IPS-18c (cell line): ENCODE data around the gene TP63.

Experiments used
- H3K4me3 ChIP-seq: 2 replicates; pipeline ENCODE4 v1.7.0; 2013; ENCODE audit warnings: low read depth, mild to moderate bottlenecking, low read length, moderate library complexity; ENCODE audit not compliant: insufficient read depth
- H3K9me3 ChIP-seq: one replicate; pipeline ENCODE4 v1.6.1; 2013; ENCODE audit warnings: mild to moderate bottlenecking, low read length, moderate library complexity; ENCODE audit not compliant: control insufficient read depth, insufficient read depth

TP63 gene

DNA sequence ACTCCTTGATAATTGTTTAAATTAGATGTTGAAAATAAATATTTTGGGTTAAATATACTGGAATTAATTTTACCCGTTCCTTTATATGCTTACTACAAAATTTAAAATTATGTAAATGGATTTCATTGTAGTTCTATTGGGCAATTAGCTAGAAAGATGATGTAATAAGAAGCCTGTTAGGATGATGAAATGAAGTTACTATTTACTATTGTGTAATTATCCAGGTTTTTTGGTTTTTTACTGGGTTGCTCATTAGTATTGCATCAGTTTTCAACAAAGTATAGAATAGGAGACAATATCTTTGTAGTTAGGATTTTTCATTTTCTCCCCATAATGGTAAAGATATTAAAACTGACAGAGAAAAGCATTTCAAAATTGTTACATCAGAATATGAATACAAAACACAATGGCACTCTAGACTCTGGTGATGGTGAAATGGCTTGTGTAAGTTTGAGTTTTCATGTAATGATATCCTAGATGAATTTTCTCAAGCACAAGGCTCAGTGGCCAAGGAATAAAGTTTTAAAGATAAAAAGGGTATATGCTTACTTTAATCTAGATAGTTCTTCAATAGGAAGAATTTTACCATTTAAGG lies 267.5 kb downstream of the TP63 start:
- H3K9me3 ChIP-seq = no peaks in the 10 kb centered on the region
- no peak overlapping the region for H3K4me3 ChIP-seq

- Histone ChIP-seq H3K4me3 (no peak overlapping the region), H3K9me3 (no peaks in the 10 kb centered on the region)
Measured at GRCh38 chr3:189899186-189899585, 268.0 kb downstream of the TP63 start.

- Histone ChIP-seq H3K4me3 (no peak overlapping the region), H3K9me3 (no peaks in the 10 kb centered on the region)
Measured at GRCh38 chr3:189900578-189900977, 269.4 kb downstream of the TP63 start.

GRCh38 chr3:189901481-189901880 lies 270.3 kb downstream of the TP63 start:
- H3K9me3 ChIP-seq = no peaks in the 10 kb centered on the region
- no peak overlapping the region for H3K4me3 ChIP-seq

GRCh38 chr3:189902230-189903186 lies 271.3 kb downstream of the TP63 start:
- Histone ChIP-seq H3K9me3 (no peaks in the 10 kb centered on the region), H3K4me3 (no peak overlapping the region)

DNA sequence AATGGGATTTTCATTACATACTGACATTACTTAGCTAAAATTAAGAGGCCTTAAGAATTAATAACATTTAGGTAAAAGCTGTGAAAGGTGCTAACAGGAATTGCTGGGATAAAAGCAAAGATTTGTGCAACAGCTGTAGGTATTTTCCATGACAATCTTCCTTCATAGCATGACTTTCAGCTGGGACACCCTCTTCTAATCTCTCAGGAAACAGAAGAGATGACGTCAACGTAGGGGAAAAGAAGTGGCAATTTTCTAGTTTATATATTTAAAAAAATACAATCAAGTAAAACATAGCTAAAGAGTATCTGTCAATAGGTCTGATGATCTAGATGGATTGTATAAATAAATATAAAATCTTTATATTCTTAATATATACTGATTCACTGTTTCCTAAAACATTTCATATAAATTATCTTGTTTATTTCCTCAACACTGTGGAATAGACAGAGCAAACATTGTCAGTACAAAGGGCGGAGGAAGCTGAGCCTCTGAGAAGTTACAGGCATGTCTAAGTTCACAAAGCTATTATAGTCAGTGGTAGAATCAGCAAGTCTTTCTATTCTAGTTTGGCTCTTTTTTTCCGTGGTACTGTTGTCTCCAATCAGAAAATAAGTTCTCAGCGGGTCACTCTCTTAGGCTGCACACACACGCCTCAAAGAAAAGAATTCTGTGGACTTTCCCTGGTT lies 272.5 kb downstream of the TP63 start:
- H3K4me3 ChIP-seq = no peak overlapping the region
- H3K9me3 ChIP-seq = no peaks in the 10 kb centered on the region

DNA sequence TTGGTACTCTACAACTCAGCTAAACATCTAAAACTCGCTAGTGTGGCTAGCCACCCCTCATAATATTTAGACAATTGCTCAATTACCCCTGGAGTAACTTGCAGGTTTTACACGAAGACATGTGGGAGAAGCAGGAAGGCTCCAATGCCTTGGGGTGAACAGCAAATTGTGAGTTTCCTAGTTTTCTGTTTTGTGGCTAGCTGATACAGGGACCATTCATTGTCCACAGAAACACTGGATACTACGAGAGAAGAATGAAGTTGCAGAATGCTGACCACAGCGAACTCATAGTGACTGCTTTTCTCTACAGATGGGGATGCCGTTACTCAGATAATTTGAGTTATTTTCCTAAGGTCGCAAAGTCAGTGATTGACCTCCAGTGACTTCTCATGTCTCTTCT lies 276.6 kb downstream of the TP63 start:
- H3K9me3 ChIP-seq = no peaks in the 10 kb centered on the region
- no peak overlapping the region for H3K4me3 ChIP-seq

DNA sequence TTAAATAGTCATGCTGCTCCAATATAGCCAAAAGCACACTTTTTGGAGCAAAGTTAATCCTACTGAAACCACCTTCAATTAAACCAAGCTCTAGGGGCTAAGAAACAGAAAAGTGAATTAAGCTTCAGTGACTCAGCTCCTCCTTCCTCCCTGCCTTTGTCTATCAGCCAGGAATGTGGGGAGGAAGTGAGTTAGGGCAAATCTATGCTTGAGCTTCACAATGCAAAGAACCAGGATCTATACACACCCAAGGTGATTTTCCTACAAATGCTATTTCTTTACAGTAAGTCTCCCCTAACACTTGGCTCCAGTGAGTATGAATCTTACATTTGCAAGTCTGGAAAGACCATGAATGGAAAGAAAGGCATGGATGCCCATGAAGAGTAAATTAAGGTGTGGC lies 277.5 kb downstream of the TP63 start:
- Histone ChIP-seq H3K9me3 (no peaks in the 10 kb centered on the region), H3K4me3 (no peak overlapping the region)

DNA sequence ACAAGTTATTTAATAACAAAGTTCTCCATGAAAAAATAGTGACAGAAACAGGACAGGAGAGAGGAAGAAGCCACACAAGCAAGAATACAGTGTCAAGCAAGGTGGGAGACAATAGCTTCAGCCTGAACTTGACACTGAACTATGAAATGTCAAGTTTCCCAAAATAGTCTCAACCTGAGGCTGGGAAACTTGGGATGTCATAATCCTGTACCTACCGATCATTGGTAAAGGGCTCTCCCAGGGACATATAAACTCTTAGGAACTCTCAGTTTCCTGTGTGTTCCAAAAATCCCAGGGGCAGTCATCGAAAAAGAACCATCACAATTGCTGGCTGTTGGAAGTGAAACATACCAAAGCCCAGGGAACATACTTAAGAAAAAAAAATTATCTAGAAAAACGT lies 277.9 kb downstream of the TP63 start:
- H3K9me3 ChIP-seq = no peaks in the 10 kb centered on the region
- H3K4me3 ChIP-seq = no peak overlapping the region

- no peaks in the 10 kb centered on the region for H3K9me3 ChIP-seq
- no peak overlapping the region for H3K4me3 ChIP-seq
Measured at GRCh38 chr3:189909573-189909972, 278.4 kb downstream of the TP63 start.

GRCh38 chr3:189911001-189911400 lies 279.8 kb downstream of the TP63 start:
- H3K9me3 ChIP-seq = no peaks in the 10 kb centered on the region
- H3K4me3 ChIP-seq = no peak overlapping the region

GRCh38 chr3:189914799-189915198 lies 283.6 kb downstream of the TP63 start:
- no peaks in the 10 kb centered on the region for H3K9me3 ChIP-seq
- H3K4me3 ChIP-seq = no peak overlapping the region

- Histone ChIP-seq H3K9me3 (no peaks in the 10 kb centered on the region), H3K4me3 (no peak overlapping the region)
Measured at GRCh38 chr3:189921770-189922169, 290.6 kb downstream of the TP63 start.

- Histone ChIP-seq H3K9me3 (no peaks in the 10 kb centered on the region), H3K4me3 (no peak overlapping the region)
Measured at GRCh38 chr3:189927975-189928895, 297.0 kb downstream of the TP63 start.

DNA sequence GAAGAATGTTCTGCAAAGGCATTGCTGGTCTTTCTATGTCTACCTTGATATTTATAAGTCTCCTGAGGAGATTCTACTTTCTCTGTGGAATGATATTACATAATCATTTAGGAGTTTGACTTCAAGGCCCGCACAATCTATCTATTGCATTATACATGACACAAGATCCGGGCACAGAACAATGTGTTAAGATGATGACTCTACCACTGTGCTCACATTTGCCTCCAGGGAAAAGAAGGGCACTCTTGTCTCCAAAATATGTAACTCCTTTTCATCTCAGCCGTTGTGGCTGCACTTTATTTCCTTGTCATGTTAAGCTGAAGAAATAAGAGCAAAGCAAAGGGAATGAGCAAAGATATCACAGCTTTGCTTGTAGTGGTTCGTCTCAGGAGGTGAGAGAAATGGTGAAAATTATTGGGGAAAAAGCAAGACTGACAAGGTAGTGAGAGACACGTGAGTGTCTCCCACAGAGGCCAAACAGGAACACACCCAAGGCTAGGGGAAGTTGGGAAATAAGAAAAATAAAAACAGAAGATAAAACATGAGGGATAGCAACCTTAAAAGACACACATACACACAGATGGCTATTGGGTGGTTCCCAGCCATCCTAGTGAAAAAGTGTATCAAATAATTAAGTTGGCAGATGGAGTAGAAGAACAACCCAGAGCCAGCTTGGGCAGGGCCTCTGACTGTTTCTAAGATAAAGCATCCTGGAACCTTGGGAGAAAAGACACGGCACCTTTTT lies 305.2 kb downstream of the TP63 start:
- Histone ChIP-seq H3K9me3 (peaks cover 2% of the 10 kb centered on the region), H3K4me3 (no peak overlapping the region)

- Histone ChIP-seq H3K4me3 (no peak overlapping the region), H3K9me3 (peaks cover 2% of the 10 kb centered on the region)
Measured at GRCh38 chr3:189937302-189938127, 306.3 kb downstream of the TP63 start.
